A549 treated with CORT108297 at 1 μM for 4 hours (cell line): Measurements from ENCODE around the gene HERC2. TPM values are rescaled to one million over a fixed set of nuclear protein-coding genes. Genes with fewer than 3 reads are reported as not detected.

Experiments
- total RNA-seq: library from RNA; stranded (reverse); fragments of 200-300 nt; extraction: Qiagen RNA extraction; gene quantifications from 5 replicates; pipeline ENCODE4 v1.2.3, GENCODE V29; 2022

Gene HERC2, protein sequence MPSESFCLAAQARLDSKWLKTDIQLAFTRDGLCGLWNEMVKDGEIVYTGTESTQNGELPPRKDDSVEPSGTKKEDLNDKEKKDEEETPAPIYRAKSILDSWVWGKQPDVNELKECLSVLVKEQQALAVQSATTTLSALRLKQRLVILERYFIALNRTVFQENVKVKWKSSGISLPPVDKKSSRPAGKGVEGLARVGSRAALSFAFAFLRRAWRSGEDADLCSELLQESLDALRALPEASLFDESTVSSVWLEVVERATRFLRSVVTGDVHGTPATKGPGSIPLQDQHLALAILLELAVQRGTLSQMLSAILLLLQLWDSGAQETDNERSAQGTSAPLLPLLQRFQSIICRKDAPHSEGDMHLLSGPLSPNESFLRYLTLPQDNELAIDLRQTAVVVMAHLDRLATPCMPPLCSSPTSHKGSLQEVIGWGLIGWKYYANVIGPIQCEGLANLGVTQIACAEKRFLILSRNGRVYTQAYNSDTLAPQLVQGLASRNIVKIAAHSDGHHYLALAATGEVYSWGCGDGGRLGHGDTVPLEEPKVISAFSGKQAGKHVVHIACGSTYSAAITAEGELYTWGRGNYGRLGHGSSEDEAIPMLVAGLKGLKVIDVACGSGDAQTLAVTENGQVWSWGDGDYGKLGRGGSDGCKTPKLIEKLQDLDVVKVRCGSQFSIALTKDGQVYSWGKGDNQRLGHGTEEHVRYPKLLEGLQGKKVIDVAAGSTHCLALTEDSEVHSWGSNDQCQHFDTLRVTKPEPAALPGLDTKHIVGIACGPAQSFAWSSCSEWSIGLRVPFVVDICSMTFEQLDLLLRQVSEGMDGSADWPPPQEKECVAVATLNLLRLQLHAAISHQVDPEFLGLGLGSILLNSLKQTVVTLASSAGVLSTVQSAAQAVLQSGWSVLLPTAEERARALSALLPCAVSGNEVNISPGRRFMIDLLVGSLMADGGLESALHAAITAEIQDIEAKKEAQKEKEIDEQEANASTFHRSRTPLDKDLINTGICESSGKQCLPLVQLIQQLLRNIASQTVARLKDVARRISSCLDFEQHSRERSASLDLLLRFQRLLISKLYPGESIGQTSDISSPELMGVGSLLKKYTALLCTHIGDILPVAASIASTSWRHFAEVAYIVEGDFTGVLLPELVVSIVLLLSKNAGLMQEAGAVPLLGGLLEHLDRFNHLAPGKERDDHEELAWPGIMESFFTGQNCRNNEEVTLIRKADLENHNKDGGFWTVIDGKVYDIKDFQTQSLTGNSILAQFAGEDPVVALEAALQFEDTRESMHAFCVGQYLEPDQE (N-terminal part only)
- 40.6 to 52.1 TPM (median 45.3 TPM) in 5 replicates for total RNA-seq

DNA sequence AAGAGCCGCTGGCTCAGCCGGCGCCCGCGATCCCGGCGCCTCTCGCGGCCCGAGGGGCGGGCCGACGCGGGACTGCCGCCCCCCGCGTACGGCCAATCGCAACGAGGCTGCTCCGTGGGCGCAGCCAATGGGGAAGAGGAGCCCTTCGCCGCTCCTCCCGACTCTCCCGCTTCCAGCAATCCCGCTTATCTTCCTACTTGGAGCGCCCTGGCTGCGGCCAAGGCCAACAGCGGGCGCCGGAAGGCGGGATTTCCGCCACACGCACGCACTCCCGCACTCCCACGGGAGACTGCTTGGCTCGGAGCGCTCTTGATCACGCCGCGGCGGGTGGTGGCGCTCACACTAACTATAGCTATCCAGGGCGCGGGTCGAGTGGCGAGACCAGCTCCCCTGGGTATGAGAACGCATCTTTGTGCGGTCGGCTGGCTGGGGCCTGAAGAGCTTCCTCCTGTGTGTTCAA lies at the start of gene HERC2:
Gene HERC2 (minus strand): TSS at position 51 of the 460 bp plus-strand sequence. CDS start 746 bp downstream, outside the sequence.

DNA sequence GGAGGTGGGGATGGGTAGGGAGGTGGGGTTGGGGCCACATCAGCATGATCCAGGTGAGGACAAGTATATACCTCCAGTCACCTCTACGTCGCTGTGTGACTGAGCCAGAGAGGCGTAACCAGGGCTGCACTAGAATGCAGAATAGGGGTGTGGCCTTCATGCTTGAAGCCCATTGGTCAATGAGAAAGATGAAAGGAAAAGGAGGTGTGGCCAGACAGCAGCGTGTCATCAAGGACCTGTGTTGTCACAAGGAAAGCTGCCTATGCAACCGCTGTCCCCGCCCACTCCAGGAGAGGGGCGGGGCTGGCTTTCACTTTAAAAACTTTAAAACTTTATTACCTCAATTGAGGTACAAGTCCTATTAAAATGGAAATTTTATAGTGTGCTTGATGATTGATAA lies 36.0 kb upstream of the HERC2 start, which contains the start of gene GOLGA6L24:
Gene GOLGA6L24 (minus strand): TSS at position 101 of the 400 bp plus-strand sequence. CDS start 61 bp downstream, at position 40.

DNA sequence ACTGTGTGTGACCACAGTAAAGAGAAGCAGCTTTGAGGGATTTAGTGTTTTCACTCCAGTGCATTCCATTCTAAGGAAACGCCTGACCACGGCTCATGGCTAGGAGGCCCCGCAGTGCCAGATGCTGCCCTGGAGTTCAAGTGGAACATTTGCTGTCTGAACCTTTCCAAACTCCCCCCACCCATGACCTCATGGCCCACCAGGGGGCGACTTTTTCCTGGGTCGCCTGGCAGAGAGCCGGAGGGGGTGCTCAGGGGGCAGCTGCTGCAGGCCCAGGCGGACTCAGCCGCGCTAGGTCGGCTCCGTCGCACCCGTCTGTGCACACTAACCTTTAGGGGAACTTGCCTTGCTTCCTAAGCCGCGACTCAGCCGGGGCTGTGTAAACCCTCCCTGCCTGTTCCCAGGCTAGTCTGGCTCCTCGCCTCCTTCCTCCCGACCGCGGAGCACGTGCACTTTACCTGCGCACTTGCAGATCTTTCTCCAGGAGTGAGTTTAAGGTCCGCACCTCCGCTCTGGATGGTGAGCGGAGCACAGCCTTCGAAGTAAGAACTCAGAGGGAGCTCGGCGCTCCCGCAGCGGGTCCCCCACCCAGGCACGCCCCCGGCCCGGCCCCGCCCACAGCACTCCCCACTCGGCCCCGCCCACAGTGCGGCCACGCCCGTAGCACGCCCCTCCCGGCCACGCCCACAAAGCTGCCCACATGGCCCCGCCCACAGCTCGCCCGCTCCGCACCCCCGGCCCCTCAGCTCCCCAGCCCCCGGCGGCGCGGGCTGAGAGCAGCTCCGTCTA lies 223.0 kb downstream of the HERC2 start, which contains the start of gene OCA2:
Gene OCA2 (minus strand): TSS at position 550 of the 789 bp plus-strand sequence. CDS start 17,441 bp downstream, outside the sequence.

Other genes with a start within 250 kb of the HERC2 start
- 0.05 to 0.24 TPM (median 0.15 TPM) in 5 replicates for gene OCA2, start 222.9 kb downstream of the HERC2 start, total RNA-seq
- not detected in 5 replicates for gene GOLGA6L24, start 35.9 kb upstream of the HERC2 start, total RNA-seq
- gene GOLGA8F, start 56.5 kb upstream of the HERC2 start, total RNA-seq: not detected in 5 replicates
- not detected in 5 replicates for gene GOLGA8G, start 210.8 kb upstream of the HERC2 start, total RNA-seq
- gene GOLGA6L25, start 231.4 kb upstream of the HERC2 start, total RNA-seq: not detected in 5 replicates